ENCODE results near the gene TNK1.
"Not testable (repeated sequence)": the region's sequence is repeated elsewhere in the genome, so short reads cannot be mapped to it uniquely, and the experiment has no call there.

The TNK1 gene

DNA sequence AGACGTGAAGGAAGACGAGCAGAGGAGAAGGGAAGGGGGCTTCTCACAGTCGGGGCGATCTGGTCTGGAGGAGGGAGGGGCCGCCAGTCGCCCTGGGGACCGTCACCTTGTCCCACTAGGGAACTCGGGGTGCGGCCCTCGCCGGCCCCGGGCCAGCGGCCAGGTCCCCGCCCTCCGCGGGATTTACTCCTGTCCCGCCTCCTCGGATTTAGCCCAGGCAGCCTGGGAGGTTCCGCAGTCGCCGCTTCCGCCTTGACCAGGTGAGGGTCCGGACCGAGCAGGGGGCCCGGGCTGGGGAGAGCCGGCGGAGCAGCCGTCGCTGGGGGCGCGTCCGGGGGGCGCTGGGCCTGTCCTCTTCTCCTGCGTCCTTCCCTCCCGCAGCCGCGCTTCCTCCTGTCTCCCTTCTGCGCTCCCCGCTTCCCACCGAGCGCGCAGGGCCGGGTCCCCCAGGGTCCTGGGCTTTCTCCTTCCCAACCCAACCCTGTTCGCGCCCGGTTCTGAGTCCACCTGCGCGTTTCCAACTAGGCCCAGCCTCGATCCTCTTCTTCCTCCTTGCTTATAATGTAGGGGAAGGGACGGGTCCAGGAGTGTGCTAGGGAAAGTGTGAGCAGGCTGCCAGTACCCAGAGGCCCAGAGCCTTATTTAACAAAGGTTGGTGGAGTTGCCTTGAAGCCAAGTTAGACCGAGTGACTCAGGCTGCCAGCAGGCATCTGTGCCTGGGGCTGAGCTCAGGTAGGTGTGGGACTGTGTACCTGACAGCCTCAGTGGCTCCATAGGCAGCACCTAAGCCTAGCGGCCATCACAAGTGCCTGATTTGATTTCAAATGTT, at the start of gene TNK1:
Gene TNK1 (plus strand): TSS at position 235 of the 829 bp plus-strand sequence. CDS start 1,838 bp downstream, outside the sequence.
- TF ChIP-seq, protein P1, sequence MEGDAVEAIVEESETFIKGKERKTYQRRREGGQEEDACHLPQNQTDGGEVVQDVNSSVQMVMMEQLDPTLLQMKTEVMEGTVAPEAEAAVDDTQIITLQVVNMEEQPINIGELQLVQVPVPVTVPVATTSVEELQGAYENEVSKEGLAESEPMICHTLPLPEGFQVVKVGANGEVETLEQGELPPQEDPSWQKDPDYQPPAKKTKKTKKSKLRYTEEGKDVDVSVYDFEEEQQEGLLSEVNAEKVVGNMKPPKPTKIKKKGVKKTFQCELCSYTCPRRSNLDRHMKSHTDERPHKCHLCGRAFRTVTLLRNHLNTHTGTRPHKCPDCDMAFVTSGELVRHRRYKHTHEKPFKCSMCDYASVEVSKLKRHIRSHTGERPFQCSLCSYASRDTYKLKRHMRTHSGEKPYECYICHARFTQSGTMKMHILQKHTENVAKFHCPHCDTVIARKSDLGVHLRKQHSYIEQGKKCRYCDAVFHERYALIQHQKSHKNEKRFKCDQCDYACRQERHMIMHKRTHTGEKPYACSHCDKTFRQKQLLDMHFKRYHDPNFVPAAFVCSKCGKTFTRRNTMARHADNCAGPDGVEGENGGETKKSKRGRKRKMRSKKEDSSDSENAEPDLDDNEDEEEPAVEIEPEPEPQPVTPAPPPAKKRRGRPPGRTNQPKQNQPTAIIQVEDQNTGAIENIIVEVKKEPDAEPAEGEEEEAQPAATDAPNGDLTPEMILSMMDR (conservative IDR thresholded peaks at IDR 0.05; ENCODE audit: low read depth, low read length) = no peak
- no peaks in the 10 kb centered on the region for H3K27me3 ChIP-seq (ENCODE audit: insufficient read depth, low read depth)
- no peak within 1 kb of the TSS for H3K4me2 ChIP-seq
- H2AFZ ChIP-seq (ENCODE audit: low read depth) = no peak within 1 kb of the TSS
- H3K9ac ChIP-seq = no peak within 1 kb of the TSS
- H4K20me1 ChIP-seq (ENCODE audit: insufficient read depth) = no peaks in the 10 kb centered on the region
- no peak within 1 kb of the TSS for H3K4me3 ChIP-seq (IDR thresholded peaks at IDR 0.05; ENCODE audit: insufficient read depth, low read depth, low read length)
- H3K27ac ChIP-seq = no peak within 1 kb of the TSS
- H3K36me3 ChIP-seq (ENCODE audit: insufficient read depth) = no peaks in the 10 kb centered on the region
- no peaks in the 10 kb centered on the region for H3K79me2 ChIP-seq (ENCODE audit: insufficient read depth, low read depth)
- no peaks in the 10 kb centered on the region for H3K4me1 ChIP-seq (ENCODE audit: low read depth, poor library complexity, severe bottlenecking)

DNA sequence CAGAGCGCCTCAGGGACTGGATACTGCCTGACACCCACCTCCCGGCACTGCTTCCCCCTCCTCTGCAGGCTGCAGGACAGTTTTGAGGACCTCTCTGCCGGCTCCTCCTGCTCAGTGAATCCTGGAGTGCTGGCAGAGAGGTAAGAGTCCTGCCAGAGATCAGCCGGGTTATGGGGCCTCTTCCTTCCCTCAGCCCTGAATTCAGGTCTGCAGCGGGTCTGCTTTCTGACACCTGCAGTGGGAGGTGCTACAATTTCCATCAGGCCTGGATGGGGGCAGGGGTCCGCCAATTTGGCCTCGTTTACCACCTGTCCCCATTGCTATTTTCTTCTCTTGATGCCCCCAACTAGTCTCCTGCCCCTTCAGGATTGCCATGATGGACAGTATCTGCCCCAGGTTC, 48.8 kb upstream of the TNK1 start:
- Histone ChIP-seq H2AFZ (ENCODE audit: low read depth) (no peak overlapping the region), H3K79me2 (ENCODE audit: insufficient read depth, low read depth) (no peaks in the 10 kb centered on the region)
- TF ChIP-seq, protein P1 (conservative IDR thresholded peaks at IDR 0.05; ENCODE audit: low read depth, low read length) = no peak

DNA sequence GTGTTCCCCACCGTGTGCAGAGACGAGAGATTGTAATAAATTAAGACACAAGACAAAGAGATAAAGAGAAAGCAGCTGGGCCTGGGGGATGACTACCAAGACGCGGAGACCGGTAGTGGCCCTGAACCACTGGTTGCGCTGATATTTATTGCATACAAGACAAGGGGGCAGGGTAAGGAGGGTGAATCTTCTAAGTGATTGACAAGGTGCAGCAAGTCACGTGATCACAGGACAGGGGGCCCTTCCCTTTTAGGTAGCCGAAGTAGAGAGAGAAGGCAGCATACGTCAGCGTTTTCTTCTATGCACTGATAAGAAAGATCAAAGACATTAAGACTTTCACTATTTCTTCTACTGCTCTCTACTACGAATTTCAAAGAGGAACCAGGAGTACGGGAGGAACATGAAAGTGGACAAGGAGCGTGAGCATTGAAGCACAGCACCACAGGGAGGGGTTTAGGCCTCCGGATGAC, 48.3 kb upstream of the TNK1 start:
- H4K20me1 ChIP-seq (ENCODE audit: insufficient read depth); H3K4me3 ChIP-seq (IDR thresholded peaks at IDR 0.05; ENCODE audit: insufficient read depth, low read depth, low read length); H3K9ac ChIP-seq; H3K27me3 ChIP-seq (ENCODE audit: insufficient read depth, low read depth); H3K4me2 ChIP-seq; H3K4me1 ChIP-seq (ENCODE audit: low read depth, poor library complexity, severe bottlenecking); H3K36me3 ChIP-seq (ENCODE audit: insufficient read depth); H3K79me2 ChIP-seq (ENCODE audit: insufficient read depth, low read depth); H2AFZ ChIP-seq (ENCODE audit: low read depth); H3K27ac ChIP-seq: not testable (repeated sequence)

More for the DNA sequence above, 48.8 kb upstream of the TNK1 start:
- Histone ChIP-seq H3K4me2 (no peak overlapping the region), H3K27ac (no peak overlapping the region), H3K4me3 (IDR thresholded peaks at IDR 0.05; ENCODE audit: insufficient read depth, low read depth, low read length) (no peak overlapping the region), H4K20me1 (ENCODE audit: insufficient read depth) (no peaks in the 10 kb centered on the region), H3K9ac (no peak overlapping the region), H3K36me3 (ENCODE audit: insufficient read depth) (no peaks in the 10 kb centered on the region), H3K27me3 (ENCODE audit: insufficient read depth, low read depth) (no peaks in the 10 kb centered on the region), H3K4me1 (ENCODE audit: low read depth, poor library complexity, severe bottlenecking) (no peaks in the 10 kb centered on the region)

GRCh38 chr17:7334938-7335538, 45.9 kb upstream of the TNK1 start:
- no peaks in the 10 kb centered on the region for H4K20me1 ChIP-seq (ENCODE audit: insufficient read depth)
- no peaks in the 10 kb centered on the region for H3K4me1 ChIP-seq (ENCODE audit: low read depth, poor library complexity, severe bottlenecking)
- H2AFZ ChIP-seq (ENCODE audit: low read depth) = no peak overlapping the region
- H3K27ac ChIP-seq = no peak overlapping the region
- no peaks in the 10 kb centered on the region for H3K36me3 ChIP-seq (ENCODE audit: insufficient read depth)
- no peak overlapping the region for H3K4me2 ChIP-seq
- TF ChIP-seq, protein P1 (conservative IDR thresholded peaks at IDR 0.05; ENCODE audit: low read depth, low read length) = no peak
- no peaks in the 10 kb centered on the region for H3K79me2 ChIP-seq (ENCODE audit: insufficient read depth, low read depth)
- H3K4me3 ChIP-seq (IDR thresholded peaks at IDR 0.05; ENCODE audit: insufficient read depth, low read depth, low read length) = no peak overlapping the region
- no peak overlapping the region for H3K9ac ChIP-seq
- no peaks in the 10 kb centered on the region for H3K27me3 ChIP-seq (ENCODE audit: insufficient read depth, low read depth)

- not testable (repeated sequence) for H3K9ac ChIP-seq
Observed at GRCh38 chr17:7335765-7336164, 45.1 kb upstream of the TNK1 start.

More at GRCh38 chr17:7335765-7336164, 45.1 kb upstream of the TNK1 start:
- not testable (repeated sequence) for H3K36me3 ChIP-seq (ENCODE audit: insufficient read depth); H3K4me2 ChIP-seq; H4K20me1 ChIP-seq (ENCODE audit: insufficient read depth); H3K27ac ChIP-seq; H3K4me1 ChIP-seq (ENCODE audit: low read depth, poor library complexity, severe bottlenecking); H2AFZ ChIP-seq (ENCODE audit: low read depth); H3K79me2 ChIP-seq (ENCODE audit: insufficient read depth, low read depth); H3K27me3 ChIP-seq (ENCODE audit: insufficient read depth, low read depth); H3K4me3 ChIP-seq (IDR thresholded peaks at IDR 0.05; ENCODE audit: insufficient read depth, low read depth, low read length)

All from KMS-11 (cell line).